GM20000 (cell line): ENCODE results near the gene HMMR.

Experiments used
- DNase-seq: peaks from one replicate; pipeline ENCODE4 v3.0.0; 2012; ENCODE audit warnings: low spot score
- CTCF ChIP-seq: IDR thresholded peaks from 2 replicates; pipeline ENCODE4 v1.5.1; 2012; ENCODE audit warnings: mild to moderate bottlenecking, control low read depth; ENCODE audit errors: extremely low read depth, missing control alignments

HMMR gene

GRCh38 chr5:163508753-163509152, 48.3 kb downstream of the HMMR start:
- no peak for DNase-seq
- no peak for TF ChIP-seq CTCF

GRCh38 chr5:163509291-163509951, 49.0 kb downstream of the HMMR start:
- TF ChIP-seq CTCF = no peak
- no peak for DNase-seq

GRCh38 chr5:163512526-163512925, 52.1 kb downstream of the HMMR start:
- no peak for DNase-seq
- TF ChIP-seq CTCF = no peak

GRCh38 chr5:163525096-163525495, 64.7 kb downstream of the HMMR start:
- DNase-seq = no peak

GRCh38 chr5:163529698-163530097, 69.3 kb downstream of the HMMR start:
- TF ChIP-seq CTCF = no peak
- no peak for DNase-seq

More at GRCh38 chr5:163525096-163525495, 64.7 kb downstream of the HMMR start:
- no peak for TF ChIP-seq CTCF

- DNase-seq = no peak
- no peak for TF ChIP-seq CTCF
These were observed 70.8 kb downstream of the HMMR start for GRCh38 chr5:163531272-163531671.

- TF ChIP-seq CTCF = no peak
- no peak for DNase-seq
These were observed 72.0 kb downstream of the HMMR start for GRCh38 chr5:163532171-163533084.
